Measurements from ENCODE around the gene AQP2. TPM values are rescaled to one million over a fixed set of nuclear protein-coding genes. Genes with fewer than 3 reads are reported as not detected.

Gene AQP2
- total RNA-seq, 1 donor from 2014 or later = not detected

DNA sequence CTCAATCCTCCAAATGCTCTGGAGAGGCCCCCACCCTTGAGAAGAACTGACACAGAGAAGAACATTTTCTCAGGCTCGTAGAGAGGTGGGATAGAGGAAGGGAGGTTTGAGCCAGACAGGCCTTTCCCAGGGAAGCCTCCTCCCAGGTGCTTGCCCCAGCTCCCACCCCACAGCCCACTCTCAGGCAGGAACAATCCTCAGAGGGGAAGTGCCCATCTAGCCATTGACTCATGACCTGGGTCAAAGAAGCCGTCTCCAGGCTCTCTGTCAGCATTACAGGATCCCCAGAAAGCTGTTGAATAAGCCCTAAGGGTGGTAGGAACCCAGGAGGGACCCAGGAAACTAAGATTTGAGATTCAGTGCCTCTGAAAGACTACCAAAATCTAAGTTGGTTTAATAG lies 26.0 kb downstream of the AQP2 start:
- Histone ChIP-seq H3K9ac (no peak overlapping the region), H4K20me1 (ENCODE audit: low read depth) (peaks cover 7% of the 10 kb centered on the region), H3K4me1 (peaks cover 26% of the 10 kb centered on the region), H2AFZ (replicated peaks) (no peak overlapping the region), H3K9me3 (ENCODE audit: low read depth) (no peaks in the 10 kb centered on the region), H3F3A (ENCODE audit: low read depth) (peaks cover 13% of the 10 kb centered on the region), H3K4me2 (no peak overlapping the region), H3K27me3 (peaks cover 1% of the 10 kb centered on the region), H3K79me2 (ENCODE audit: low read depth) (no peaks in the 10 kb centered on the region), H3K27ac (no peak overlapping the region), H3K4me3 (no peak overlapping the region), H3K36me3 (no peaks in the 10 kb centered on the region)
- H3K4me1 Mint-ChIP-seq = peaks cover 43% of the 10 kb centered on the region
- no peaks in the 10 kb centered on the region for H3K36me3 Mint-ChIP-seq
- DNase-seq (ENCODE audit: low spot score) = no peak
- peak overlapping the region; percentile 18 for H3K4me3 Mint-ChIP-seq
- TF ChIP-seq EZH2phosphoT487 (IDR thresholded peaks at IDR 0.05) = no peak
- TF ChIP-seq, protein P1, sequence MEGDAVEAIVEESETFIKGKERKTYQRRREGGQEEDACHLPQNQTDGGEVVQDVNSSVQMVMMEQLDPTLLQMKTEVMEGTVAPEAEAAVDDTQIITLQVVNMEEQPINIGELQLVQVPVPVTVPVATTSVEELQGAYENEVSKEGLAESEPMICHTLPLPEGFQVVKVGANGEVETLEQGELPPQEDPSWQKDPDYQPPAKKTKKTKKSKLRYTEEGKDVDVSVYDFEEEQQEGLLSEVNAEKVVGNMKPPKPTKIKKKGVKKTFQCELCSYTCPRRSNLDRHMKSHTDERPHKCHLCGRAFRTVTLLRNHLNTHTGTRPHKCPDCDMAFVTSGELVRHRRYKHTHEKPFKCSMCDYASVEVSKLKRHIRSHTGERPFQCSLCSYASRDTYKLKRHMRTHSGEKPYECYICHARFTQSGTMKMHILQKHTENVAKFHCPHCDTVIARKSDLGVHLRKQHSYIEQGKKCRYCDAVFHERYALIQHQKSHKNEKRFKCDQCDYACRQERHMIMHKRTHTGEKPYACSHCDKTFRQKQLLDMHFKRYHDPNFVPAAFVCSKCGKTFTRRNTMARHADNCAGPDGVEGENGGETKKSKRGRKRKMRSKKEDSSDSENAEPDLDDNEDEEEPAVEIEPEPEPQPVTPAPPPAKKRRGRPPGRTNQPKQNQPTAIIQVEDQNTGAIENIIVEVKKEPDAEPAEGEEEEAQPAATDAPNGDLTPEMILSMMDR (IDR thresholded peaks at IDR 0.05) = no peak
- no peak for TF ChIP-seq EZH2 (IDR thresholded peaks at IDR 0.05)
- H3K27ac Mint-ChIP-seq = no peak overlapping the region
- H3K9me3 Mint-ChIP-seq = no peaks in the 10 kb centered on the region
- peaks cover 12% of the 10 kb centered on the region for H3K27me3 Mint-ChIP-seq (ENCODE audit: insufficient read depth, low read depth)

DNA sequence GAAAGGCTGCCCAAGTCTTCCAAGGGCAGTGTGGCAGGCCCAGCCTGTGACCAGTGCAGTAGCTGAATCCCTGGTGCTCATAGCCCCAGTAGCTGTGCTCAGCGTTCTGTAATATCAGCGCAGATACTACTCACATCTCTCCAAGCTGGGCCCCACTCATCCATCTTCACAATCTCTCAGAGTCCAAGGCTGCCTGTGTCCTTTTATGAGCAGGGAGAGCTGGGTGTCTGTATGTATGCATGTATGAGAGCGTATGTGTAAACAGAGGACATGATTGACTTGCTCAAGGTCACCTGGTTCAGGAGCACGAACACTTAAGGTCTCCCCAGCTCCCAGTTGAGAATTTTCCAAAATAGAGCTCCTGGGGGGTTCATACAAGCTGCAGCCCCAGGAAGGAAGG lies 27.6 kb downstream of the AQP2 start:
- H3K4me3 ChIP-seq = no peak overlapping the region
- DNase-seq (ENCODE audit: low spot score) = no peak
- H3K4me1 ChIP-seq = peaks cover 26% of the 10 kb centered on the region

GRCh38 chr12:49979016-49979586 lies 28.6 kb downstream of the AQP2 start:
- Mint-ChIP-seq H3K27ac (peak overlapping the region; percentile 9), H3K9me3 (no peaks in the 10 kb centered on the region), H3K36me3 (no peaks in the 10 kb centered on the region), H3K4me3 (peak overlapping the region; percentile 44), H3K4me1 (peaks cover 47% of the 10 kb centered on the region), H3K27me3 (ENCODE audit: insufficient read depth, low read depth) (peaks cover 11% of the 10 kb centered on the region)
- H3K27ac ChIP-seq = no peak overlapping the region
- no peak overlapping the region for H2AFZ ChIP-seq (replicated peaks)
- H4K20me1 ChIP-seq (ENCODE audit: low read depth) = peaks cover 12% of the 10 kb centered on the region
- TF ChIP-seq, protein P1 (IDR thresholded peaks at IDR 0.05) = no peak
- no peak for TF ChIP-seq EZH2phosphoT487 (IDR thresholded peaks at IDR 0.05)
- peaks cover 19% of the 10 kb centered on the region for H3F3A ChIP-seq (ENCODE audit: low read depth)
- no peak overlapping the region for H3K4me3 ChIP-seq
- no peak overlapping the region for H3K9ac ChIP-seq
- no peaks in the 10 kb centered on the region for H3K79me2 ChIP-seq (ENCODE audit: low read depth)
- H3K4me2 ChIP-seq = no peak overlapping the region
- DNase-seq (ENCODE audit: low spot score) = no peak
- H3K27me3 ChIP-seq = no peaks in the 10 kb centered on the region
- peaks cover 32% of the 10 kb centered on the region for H3K4me1 ChIP-seq
- no peaks in the 10 kb centered on the region for H3K9me3 ChIP-seq (ENCODE audit: low read depth)
- H3K36me3 ChIP-seq = no peaks in the 10 kb centered on the region

More for the DNA sequence above, 27.6 kb downstream of the AQP2 start:
- Histone ChIP-seq H2AFZ (replicated peaks) (no peak overlapping the region), H3K27me3 (no peaks in the 10 kb centered on the region), H3K36me3 (no peaks in the 10 kb centered on the region), H4K20me1 (ENCODE audit: low read depth) (peaks cover 7% of the 10 kb centered on the region), H3K27ac (no peak overlapping the region), H3K4me2 (no peak overlapping the region), H3F3A (ENCODE audit: low read depth) (peaks cover 13% of the 10 kb centered on the region), H3K9me3 (ENCODE audit: low read depth) (no peaks in the 10 kb centered on the region), H3K79me2 (ENCODE audit: low read depth) (no peaks in the 10 kb centered on the region), H3K9ac (no peak overlapping the region)
- peak overlapping the region; percentile 9 for H3K27ac Mint-ChIP-seq
- H3K9me3 Mint-ChIP-seq = no peaks in the 10 kb centered on the region
- no peaks in the 10 kb centered on the region for H3K36me3 Mint-ChIP-seq
- peaks cover 39% of the 10 kb centered on the region for H3K4me1 Mint-ChIP-seq
- H3K4me3 Mint-ChIP-seq = peak overlapping the region; percentile 57
- H3K27me3 Mint-ChIP-seq (ENCODE audit: insufficient read depth, low read depth) = peaks cover 11% of the 10 kb centered on the region
- TF ChIP-seq EZH2 (IDR thresholded peaks at IDR 0.05) (no peak), EZH2phosphoT487 (IDR thresholded peaks at IDR 0.05) (no peak)
- TF ChIP-seq, protein P1 (IDR thresholded peaks at IDR 0.05) = no peak
